Measurements from ENCODE around the gene CYP2J2. TPM values are rescaled to one million over a fixed set of nuclear protein-coding genes. Genes with fewer than 3 reads are reported as not detected.
"Not testable (repeated sequence)": the region's sequence is repeated elsewhere in the genome, so short reads cannot be mapped to it uniquely, and the experiment has no call there.

The CYP2J2 gene
- total RNA-seq, 1 donor from 2014 or later, result 0.82 TPM

DNA sequence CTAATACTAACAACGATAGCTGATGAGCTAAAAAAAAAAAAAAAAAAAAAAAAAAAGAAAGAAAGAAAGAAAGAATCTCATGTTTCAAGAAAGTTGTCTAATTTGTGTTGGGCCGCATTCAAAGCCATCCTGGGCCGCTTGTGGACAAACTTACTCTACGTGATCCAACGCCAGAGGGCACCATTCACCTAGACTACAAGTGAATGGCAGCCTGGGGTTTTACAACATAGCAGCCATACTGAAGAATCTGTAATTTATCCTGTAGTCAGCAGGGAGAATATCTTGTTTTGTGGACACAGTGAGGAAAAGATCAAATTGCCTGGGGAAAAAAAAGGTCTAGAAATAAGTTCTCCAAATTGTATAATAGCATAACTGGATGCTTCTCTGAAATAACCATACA is 47.0 kb downstream of the CYP2J2 start:
- peak in 1 of 2 donors; percentile 10 for DNase-seq (ENCODE audit: low spot score in 2 of 2)
- no peak for FAIRE-seq

DNA sequence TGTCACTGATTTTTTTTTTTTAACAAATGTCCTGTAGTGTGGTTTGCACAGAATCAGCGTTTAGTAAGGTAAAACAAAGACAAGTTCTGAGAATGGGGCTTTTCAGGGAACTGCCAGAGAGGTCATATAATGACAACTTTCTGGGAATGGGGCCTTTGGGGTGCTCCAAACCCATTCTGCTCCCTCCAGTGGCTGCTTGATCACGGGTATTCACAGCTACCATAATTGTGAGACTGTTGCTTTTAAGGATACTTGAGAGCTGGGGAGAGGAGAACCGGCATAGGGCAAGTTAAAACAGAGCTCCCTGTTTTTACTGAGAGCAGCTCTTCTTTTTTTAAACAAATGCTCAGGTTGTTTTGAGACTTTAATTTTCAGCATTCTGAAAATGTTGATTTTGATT is 48.2 kb downstream of the CYP2J2 start:
- FAIRE-seq (no peak), DNase-seq (ENCODE audit: low spot score in 2 of 2) (no peak)

DNA sequence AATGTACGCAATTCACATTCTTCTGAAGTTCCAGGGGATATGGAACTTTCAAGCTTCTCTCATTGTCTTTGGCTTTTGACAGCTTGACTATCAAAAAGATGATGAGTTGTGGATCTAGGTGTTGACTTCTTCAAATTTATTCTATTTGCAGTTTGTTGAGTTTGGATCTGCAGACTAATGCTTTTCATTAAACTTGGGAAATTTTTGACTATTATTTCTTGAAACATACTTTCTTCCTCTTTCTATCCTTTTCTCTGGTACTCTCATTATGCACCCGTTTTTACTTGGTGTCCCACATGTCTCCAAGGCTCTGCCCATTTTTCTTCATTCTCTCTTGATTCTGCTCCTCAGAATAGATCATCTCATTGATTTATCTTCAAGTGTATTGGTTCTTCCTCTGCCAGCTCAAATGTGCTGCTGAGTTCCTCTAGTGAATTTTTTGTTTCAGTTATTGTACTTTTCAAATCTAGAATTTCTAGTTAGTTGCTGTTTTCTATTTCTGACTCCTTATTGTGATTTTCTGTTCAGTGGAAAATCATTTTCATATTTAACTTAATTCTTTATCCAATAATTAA is 49.4 kb downstream of the CYP2J2 start:
- DNase-seq (ENCODE audit: low spot score in 2 of 2) (no peak), FAIRE-seq (no peak)

DNA sequence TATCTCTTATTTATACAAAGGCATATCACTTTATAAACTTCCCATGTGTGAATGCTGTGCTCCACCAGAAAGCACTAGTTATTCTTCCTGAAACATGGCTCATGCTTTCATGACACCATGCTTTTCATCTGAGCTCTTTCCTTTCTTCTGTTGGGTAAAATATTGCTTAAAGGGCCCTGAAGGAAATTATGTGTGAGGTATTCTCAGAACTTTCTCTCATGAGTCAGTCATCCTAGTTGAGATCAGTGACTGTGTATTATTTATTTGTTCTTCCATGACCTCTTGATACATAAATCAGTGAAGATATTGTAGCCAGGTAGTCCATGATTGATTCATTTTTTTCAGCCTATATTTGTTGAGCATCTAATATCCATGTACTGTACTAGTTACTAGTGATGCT is 54.8 kb downstream of the CYP2J2 start:
- no peak for FAIRE-seq
- DNase-seq (ENCODE audit: low spot score in 2 of 2), result no peak

DNA sequence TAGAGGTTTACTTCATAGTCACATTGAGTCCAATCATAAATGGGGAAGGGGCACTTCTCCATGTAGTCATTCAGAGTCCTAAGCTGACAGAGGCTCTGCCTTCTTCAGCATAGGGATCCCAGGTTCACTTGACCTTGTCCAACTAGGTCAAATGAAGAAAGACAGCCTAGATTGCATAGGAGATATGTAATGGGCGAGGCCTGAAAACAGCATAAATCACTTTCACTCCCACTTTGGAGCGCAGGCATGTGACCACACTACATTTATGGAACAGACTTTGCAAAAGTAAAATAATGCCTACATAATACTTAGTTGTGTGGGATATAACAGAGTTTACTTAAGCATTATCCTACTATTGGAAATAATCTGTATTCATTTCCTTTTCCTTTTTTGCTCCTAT is 60.1 kb downstream of the CYP2J2 start:
- FAIRE-seq (no peak), DNase-seq (ENCODE audit: low spot score in 2 of 2) (no peak)

DNA sequence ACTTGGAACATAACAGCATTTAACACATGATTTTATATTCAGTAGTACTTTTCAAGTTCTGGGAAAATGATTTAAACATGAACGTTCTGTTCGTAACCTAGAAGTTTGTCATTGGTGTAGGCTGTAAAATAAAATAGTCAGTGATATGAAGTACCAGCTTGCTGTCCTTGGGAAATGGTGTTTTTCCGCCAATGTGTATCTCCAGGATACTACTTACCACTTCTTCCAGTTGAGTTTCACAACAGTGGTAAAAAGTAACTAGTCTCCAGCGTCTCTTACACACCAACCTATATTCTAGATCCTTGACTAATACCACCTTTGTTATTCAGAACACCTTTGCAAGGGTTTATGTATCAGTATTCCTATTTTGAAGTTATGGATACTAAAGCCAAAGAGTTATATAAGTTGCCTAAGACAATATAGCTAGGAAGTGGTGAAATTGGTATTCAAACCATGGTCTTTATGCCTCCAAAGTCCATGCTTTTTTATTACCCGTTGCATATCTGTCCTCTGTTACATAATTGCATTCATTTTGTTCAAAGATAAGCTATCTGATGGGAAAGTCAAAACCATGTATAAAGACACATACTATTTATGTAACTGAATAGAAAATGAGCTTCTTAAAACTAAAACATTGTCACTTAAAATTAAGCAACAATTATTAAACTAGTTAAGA is 68.8 kb downstream of the CYP2J2 start:
- DNase-seq (ENCODE audit: low spot score in 2 of 2), result no peak
- FAIRE-seq, result no peak

- FAIRE-seq (no peak), DNase-seq (ENCODE audit: low spot score in 2 of 2) (no peak)
Measured at GRCh38 chr1:59856725-59857338, 69.7 kb downstream of the CYP2J2 start.

GRCh38 chr1:59855297-59855696 is 71.3 kb downstream of the CYP2J2 start:
- not testable (repeated sequence) for DNase-seq (ENCODE audit: low spot score in 2 of 2); FAIRE-seq

GRCh38 chr1:59852117-59852516 is 74.5 kb downstream of the CYP2J2 start:
- FAIRE-seq, result no peak
- no peak for DNase-seq (ENCODE audit: low spot score in 2 of 2)

- FAIRE-seq (no peak), DNase-seq (ENCODE audit: low spot score in 2 of 2) (no peak)
Measured at GRCh38 chr1:59846895-59847282, 79.7 kb downstream of the CYP2J2 start.

GRCh38 chr1:59846209-59846894 is 80.2 kb downstream of the CYP2J2 start:
- DNase-seq (ENCODE audit: low spot score in 2 of 2), result no peak
- no peak for FAIRE-seq

- FAIRE-seq (no peak), DNase-seq (ENCODE audit: low spot score in 2 of 2) (no peak)
Measured at GRCh38 chr1:59845091-59845490, 81.5 kb downstream of the CYP2J2 start.

Small RNA genes within 50 kb of the gene (small RNA-seq; reads per million reads assigned to genes)
- not detected for gene RN7SL475P

Other genes starting within 250 kb of the CYP2J2 start
- gene HOOK1, start 111.8 kb downstream of the CYP2J2 start, total RNA-seq, result 13.9 TPM
- not detected for gene C1orf87, start 147.0 kb upstream of the CYP2J2 start, total RNA-seq